ENCODE results near the gene IQCC.

Gene IQCC

DNA sequence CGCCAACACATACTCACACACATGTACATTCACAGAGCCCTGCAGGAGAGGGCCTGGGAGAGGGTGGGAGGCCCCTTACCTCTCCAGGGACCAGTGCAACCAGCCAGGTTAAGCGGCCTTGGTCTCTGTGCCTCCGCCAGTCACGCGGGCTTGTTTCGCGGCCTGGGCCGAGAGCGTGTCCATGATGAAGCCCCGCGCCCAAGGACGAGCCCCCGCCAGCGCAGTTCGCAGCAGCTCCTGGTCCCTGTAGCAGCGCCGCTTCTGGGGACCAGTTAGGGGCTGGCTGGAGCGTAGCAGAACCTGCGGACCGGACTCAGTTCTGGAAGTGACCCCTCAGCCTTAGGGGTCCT lies 34.3 kb downstream of the IQCC start:
- FAIRE-seq = no peak
- DNase-seq (ENCODE audit: insufficient read length, low spot score) = no peak
- TF ChIP-seq PAX5 (IDR thresholded peaks at IDR 0.05; ENCODE audit: insufficient read depth, low read length, severe bottlenecking) = no peak
- TF ChIP-seq TAF1 (IDR thresholded peaks at IDR 0.05; ENCODE audit: low read depth, low read length) = no peak
- TF ChIP-seq POU2F2 (IDR thresholded peaks at IDR 0.05; ENCODE audit: low read depth, low read length) = no peak
- TF ChIP-seq POLR2AphosphoS5 (IDR thresholded peaks at IDR 0.05; ENCODE audit: low read depth, low read length) = no peak
- TF ChIP-seq POLR2A (IDR thresholded peaks at IDR 0.05; ENCODE audit: low read depth, low read length) = no peak
- no peak for TF ChIP-seq SPI1 (IDR thresholded peaks at IDR 0.05; ENCODE audit: low read depth, low read length)

DNA sequence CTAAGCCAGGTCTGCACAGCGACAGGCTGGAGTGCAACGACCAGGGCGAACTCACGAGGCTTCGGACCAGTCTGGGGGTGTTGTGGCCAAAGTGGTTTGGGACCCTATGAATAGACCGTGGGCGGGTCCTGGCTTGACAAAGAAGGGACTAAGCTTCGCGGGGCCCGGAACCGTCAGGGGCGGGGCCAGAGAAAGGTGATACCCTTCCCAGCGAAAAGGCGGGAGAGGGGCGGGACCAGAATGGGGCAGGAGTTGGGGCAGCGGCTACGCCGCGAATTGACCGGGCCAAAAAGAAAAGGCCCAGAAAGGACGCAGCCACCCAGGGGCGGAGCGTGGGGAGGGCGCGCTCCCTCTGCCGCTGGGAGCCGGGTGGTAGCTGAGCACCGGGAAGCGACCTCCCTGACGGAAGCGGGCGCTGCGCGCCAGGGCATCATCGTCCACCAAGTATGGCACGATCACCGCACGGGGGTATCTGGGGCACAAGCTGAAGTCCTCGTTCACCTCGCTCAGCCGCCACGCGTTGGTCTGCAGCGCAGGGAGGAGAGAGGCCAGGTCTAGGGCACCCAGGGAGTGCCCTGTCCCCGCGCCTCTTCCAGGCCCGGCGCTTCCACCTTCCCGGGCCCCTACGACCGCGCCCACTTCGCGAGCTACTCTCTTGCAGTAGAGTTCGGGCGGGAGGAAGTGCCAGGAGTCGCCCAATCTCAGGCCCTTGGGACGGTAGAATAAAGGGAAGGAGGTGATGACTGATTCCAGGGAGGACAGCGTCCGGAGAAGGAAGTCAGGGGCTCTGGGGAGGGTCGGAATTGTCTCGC lies 34.9 kb downstream of the IQCC start:
- no peak for DNase-seq (ENCODE audit: insufficient read length, low spot score)
- no peak for TF ChIP-seq POLR2AphosphoS5 (IDR thresholded peaks at IDR 0.05; ENCODE audit: low read depth, low read length)
- TF ChIP-seq POLR2A (IDR thresholded peaks at IDR 0.05; ENCODE audit: low read depth, low read length) = no peak
- TF ChIP-seq POU2F2 (IDR thresholded peaks at IDR 0.05; ENCODE audit: low read depth, low read length) = no peak
- TF ChIP-seq PAX5 (IDR thresholded peaks at IDR 0.05; ENCODE audit: insufficient read depth, low read length, severe bottlenecking) = no peak
- TF ChIP-seq SPI1 (IDR thresholded peaks at IDR 0.05; ENCODE audit: low read depth, low read length) = 0 out of 2 replicates have a peak, but pooled peaks have one; percentile 33
- no peak for TF ChIP-seq TAF1 (IDR thresholded peaks at IDR 0.05; ENCODE audit: low read depth, low read length)
- FAIRE-seq = peak; percentile 82

DNA sequence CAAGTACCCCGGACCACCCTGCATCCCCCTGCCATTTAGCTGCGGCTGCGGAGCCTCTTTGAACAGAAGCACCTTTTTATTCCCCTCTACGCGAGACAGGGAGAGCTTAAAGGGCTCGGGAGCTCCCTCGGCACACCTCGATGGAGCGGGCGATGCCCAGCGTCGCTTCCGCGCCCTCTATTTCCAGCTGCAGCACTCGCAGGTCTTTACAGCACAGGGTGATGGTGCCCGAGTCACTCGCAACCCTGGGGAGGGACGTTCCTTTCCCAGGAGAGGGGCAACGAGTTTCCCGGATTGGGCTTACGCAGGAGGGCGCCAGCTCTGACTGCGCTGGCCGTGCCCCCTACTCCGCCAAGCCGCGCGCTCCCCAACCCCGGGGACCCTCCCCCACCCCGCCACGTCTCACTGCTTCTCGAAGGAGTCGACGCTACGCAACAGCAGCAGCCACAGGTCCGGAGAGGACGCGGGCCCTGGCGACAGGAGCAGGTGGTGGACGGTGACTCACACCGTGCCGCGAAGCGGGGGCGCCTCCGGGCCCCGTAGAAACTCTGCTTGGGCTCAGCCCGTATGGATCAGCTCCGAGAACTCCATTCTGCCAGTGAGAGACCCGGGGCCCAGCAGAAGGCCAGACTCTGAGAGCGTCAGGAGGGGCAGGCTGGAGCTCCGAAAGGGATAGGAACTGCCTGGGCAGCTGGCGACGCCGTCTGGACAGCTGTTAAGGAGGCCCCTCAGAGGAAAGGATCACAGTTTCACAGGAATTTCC lies 35.7 kb downstream of the IQCC start:
- DNase-seq (ENCODE audit: insufficient read length, low spot score) (peak; percentile 57), FAIRE-seq (peak; percentile 58)
- TF ChIP-seq POLR2A (IDR thresholded peaks at IDR 0.05; ENCODE audit: low read depth, low read length) (no peak), POLR2AphosphoS5 (IDR thresholded peaks at IDR 0.05; ENCODE audit: low read depth, low read length) (no peak), PAX5 (IDR thresholded peaks at IDR 0.05; ENCODE audit: insufficient read depth, low read length, severe bottlenecking) (peak; percentile 40), SPI1 (IDR thresholded peaks at IDR 0.05; ENCODE audit: low read depth, low read length) (no peak), POU2F2 (IDR thresholded peaks at IDR 0.05; ENCODE audit: low read depth, low read length) (no peak), TAF1 (IDR thresholded peaks at IDR 0.05; ENCODE audit: low read depth, low read length) (no peak)

- FAIRE-seq = no peak
- TF ChIP-seq SPI1 (IDR thresholded peaks at IDR 0.05; ENCODE audit: low read depth, low read length) (peak; percentile 57), PAX5 (IDR thresholded peaks at IDR 0.05; ENCODE audit: insufficient read depth, low read length, severe bottlenecking) (no peak)
- DNase-seq (ENCODE audit: insufficient read length, low spot score) = no peak
Measured at GRCh38 chr1:32242341-32242851, 36.9 kb downstream of the IQCC start.

- no peak for DNase-seq (ENCODE audit: insufficient read length, low spot score)
- FAIRE-seq = no peak
- TF ChIP-seq POLR2A (IDR thresholded peaks at IDR 0.05; ENCODE audit: low read depth, low read length) (no peak), POLR2AphosphoS5 (IDR thresholded peaks at IDR 0.05; ENCODE audit: low read depth, low read length) (no peak), PAX5 (IDR thresholded peaks at IDR 0.05; ENCODE audit: insufficient read depth, low read length, severe bottlenecking) (no peak), SPI1 (IDR thresholded peaks at IDR 0.05; ENCODE audit: low read depth, low read length) (no peak), POU2F2 (IDR thresholded peaks at IDR 0.05; ENCODE audit: low read depth, low read length) (no peak), TAF1 (IDR thresholded peaks at IDR 0.05; ENCODE audit: low read depth, low read length) (no peak)
Measured at GRCh38 chr1:32246888-32247273, 41.4 kb downstream of the IQCC start, which contains the start of gene FAM167B. FAM167B (plus strand) TSS chr1:32247222; CDS start chr1:32247422, 200 bp downstream.

DNA sequence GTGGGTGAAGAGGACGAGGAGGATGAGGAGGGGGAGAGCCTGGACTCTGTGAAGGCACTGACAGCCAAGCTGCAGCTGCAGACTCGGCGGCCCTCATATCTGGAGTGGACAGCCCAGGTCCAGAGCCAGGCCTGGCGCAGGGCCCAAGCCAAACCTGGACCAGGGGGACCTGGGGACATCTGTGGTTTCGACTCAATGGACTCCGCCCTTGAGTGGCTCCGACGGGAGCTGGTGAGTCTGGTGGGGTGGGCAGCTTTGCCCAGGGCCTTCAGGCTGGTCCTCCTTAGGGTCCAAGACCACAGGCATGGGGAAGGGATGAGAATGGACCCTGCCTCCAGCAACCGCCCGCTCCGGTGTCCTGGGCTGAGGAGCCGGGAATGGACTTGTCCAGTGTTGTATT lies 42.0 kb downstream of the IQCC start:
- no peak for FAIRE-seq
- no peak for DNase-seq (ENCODE audit: insufficient read length, low spot score)
- TF ChIP-seq PAX5 (IDR thresholded peaks at IDR 0.05; ENCODE audit: insufficient read depth, low read length, severe bottlenecking) (no peak), POLR2A (IDR thresholded peaks at IDR 0.05; ENCODE audit: low read depth, low read length) (no peak), POLR2AphosphoS5 (IDR thresholded peaks at IDR 0.05; ENCODE audit: low read depth, low read length) (no peak), TAF1 (IDR thresholded peaks at IDR 0.05; ENCODE audit: low read depth, low read length) (no peak), SPI1 (IDR thresholded peaks at IDR 0.05; ENCODE audit: low read depth, low read length) (no peak), POU2F2 (IDR thresholded peaks at IDR 0.05; ENCODE audit: low read depth, low read length) (no peak)

DNA sequence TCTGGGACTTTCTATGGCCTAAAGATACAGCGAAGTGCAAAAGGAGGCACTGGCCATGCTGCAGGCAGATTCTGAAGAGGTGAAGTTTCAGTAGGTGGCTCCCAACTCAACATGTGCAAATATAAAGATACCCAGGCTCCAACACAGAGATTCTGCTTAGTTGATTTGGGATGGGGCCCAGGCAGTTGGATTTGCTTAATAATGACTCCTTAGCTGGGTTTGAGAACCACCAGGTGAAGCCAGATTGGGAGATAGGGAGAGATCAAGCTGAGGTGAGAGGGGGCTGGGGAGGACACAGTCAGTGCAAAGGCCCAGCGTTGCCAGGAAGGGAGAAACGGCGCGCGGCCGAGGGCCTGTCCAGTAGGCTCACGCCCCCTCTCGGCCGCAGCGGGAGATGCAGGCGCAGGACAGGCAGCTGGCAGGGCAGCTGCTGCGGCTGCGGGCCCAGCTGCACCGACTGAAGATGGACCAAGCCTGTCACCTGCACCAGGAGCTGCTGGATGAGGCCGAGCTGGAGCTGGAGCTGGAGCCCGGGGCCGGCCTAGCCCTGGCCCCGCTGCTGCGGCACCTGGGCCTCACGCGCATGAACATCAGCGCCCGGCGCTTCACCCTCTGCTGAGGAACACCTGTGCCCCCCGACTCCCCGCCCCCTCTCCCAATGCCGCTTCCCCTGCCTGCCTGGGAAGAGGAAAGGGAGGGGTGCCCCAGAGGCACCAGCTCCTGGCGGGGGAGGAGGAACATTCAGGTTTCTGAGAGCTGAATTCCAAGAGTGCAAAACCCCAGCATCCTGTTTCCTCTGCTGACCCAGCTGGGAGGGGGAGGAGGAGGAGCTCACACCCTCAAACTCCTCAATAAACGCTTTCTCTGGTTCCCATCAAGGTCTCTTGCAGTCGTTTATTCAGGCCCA lies 42.8 kb downstream of the IQCC start:
- no peak for TF ChIP-seq SPI1 (IDR thresholded peaks at IDR 0.05; ENCODE audit: low read depth, low read length)
- TF ChIP-seq POLR2A (IDR thresholded peaks at IDR 0.05; ENCODE audit: low read depth, low read length) = no peak
- FAIRE-seq (peak; percentile 97), DNase-seq (ENCODE audit: insufficient read length, low spot score) (peak; percentile 68)

- DNase-seq (ENCODE audit: insufficient read length, low spot score) (peak; percentile 72), FAIRE-seq (peak; percentile 97)
- TF ChIP-seq TAF1 (IDR thresholded peaks at IDR 0.05; ENCODE audit: low read depth, low read length) = no peak
- peak; percentile 46; the same call in 1 of the 2 replicates for TF ChIP-seq POLR2A (IDR thresholded peaks at IDR 0.05; ENCODE audit: low read depth, low read length)
- no peak for TF ChIP-seq PAX5 (IDR thresholded peaks at IDR 0.05; ENCODE audit: insufficient read depth, low read length, severe bottlenecking)
- peak; percentile 75 for TF ChIP-seq SPI1 (IDR thresholded peaks at IDR 0.05; ENCODE audit: low read depth, low read length)
- TF ChIP-seq POLR2AphosphoS5 (IDR thresholded peaks at IDR 0.05; ENCODE audit: low read depth, low read length) = 0 out of 2 replicates have a peak, but pooled peaks have one; percentile 20
- peak; percentile 85; the same call in 1 of the 2 replicates for TF ChIP-seq POU2F2 (IDR thresholded peaks at IDR 0.05; ENCODE audit: low read depth, low read length)
Measured at GRCh38 chr1:32249831-32250525, 44.5 kb downstream of the IQCC start.
